H1 (cell line): Measurements from ENCODE around the gene TMEM165.

Experiments used
- CREB1 ChIP-seq: IDR thresholded peaks from 2 replicates; pipeline ENCODE4 v1.6.1; 2012; ENCODE audit warnings: inconsistent platforms
- POLR2AphosphoS5 ChIP-seq: IDR thresholded peaks from 2 replicates; pipeline ENCODE4 v1.6.1; 2011; ENCODE audit warnings: low read depth, low read length
- RAD21 ChIP-seq, 2 experiments: IDR thresholded peaks in 1 of 2; conservative IDR thresholded peaks in 1 of 2; 2 replicates each; pipeline ENCODE4 v1.6.1; 2011; ENCODE audit warnings: low read depth in 2 of 2, low read length in 2 of 2, improper control_type of control experiment in 1 of 2, inconsistent platforms in 1 of 2, mild to moderate bottlenecking in 1 of 2, moderate library complexity in 1 of 2
- SIN3A ChIP-seq, 2 experiments: IDR thresholded peaks in 1 of 2; conservative IDR thresholded peaks in 1 of 2; 2 replicates each; pipeline ENCODE4 v1.6.1; 2011 to 2012; ENCODE audit warnings: low read length in 2 of 2, improper control_type of control experiment in 1 of 2, low read depth in 1 of 2, mild to moderate bottlenecking in 1 of 2
- SUZ12 ChIP-seq: fragments of 200-600 bp; sonication (generic); IDR thresholded peaks from 2 replicates; pipeline ENCODE4 v1.6.1; 2012; ENCODE audit warnings: mild to moderate bottlenecking, inconsistent platforms, low read length, moderate library complexity, mixed read lengths
- USF2 ChIP-seq: IDR thresholded peaks from 2 replicates; pipeline ENCODE4 v1.6.1; 2011; ENCODE audit warnings: low read length, improper control_type of control experiment
- YY1 ChIP-seq: IDR thresholded peaks from 2 replicates; pipeline ENCODE4 v1.6.1; 2011; ENCODE audit warnings: low read depth, mild to moderate bottlenecking, low read length
- TF ChIP-seq, protein P1 (sequence below), 3 experiments: IDR thresholded peaks; 1 replicate in 2 of 3; 2 replicates in 1 of 3; pipeline versions ENCODE4 v1.5.1 to v1.6.1; 2011; ENCODE audit warnings: low read length in 3 of 3, mild to moderate bottlenecking in 3 of 3, inconsistent platforms in 2 of 3, low read depth in 1 of 3, moderate library complexity in 1 of 3; ENCODE audit not compliant: insufficient read depth in 1 of 3; ENCODE audit errors: control extremely low read depth in 1 of 3
- TF ChIP-seq, protein P2 (sequence below): IDR thresholded peaks from 2 replicates; pipeline ENCODE4 v1.6.1; 2012; ENCODE audit warnings: inconsistent platforms

DNA sequence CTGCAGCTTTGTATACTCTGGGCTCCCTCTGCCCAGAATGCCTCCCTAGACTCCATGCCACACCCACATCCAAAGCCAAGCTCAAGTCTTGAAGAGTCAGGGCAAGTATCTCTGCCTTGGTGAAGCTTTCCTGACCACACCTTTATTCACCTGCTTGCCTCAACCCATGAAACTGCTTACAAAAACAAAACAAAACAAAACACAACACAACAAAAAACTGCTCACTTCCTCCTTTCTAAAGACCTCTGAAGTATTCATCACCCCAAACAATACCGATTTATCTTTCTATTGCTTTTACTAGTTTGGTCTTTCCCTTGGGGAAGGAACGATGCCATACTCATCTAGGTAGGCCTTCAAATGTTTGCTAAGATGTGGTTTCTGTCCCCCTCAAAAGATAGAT, 45.0 kb downstream of the TMEM165 start:
- TF ChIP-seq RAD21 (IDR thresholded peaks at IDR 0.05 in 1 of 2, conservative IDR thresholded peaks at IDR 0.05 in 1 of 2; ENCODE audit: low read depth in 2 of 2, low read length in 2 of 2) (no peak), POLR2AphosphoS5 (no peak), SUZ12 (no peak), SIN3A (conservative IDR thresholded peaks at IDR 0.05 in 1 of 2, IDR thresholded peaks at IDR 0.05 in 1 of 2; ENCODE audit: low read depth in 1 of 2, low read length in 2 of 2) (no peak), YY1 (no peak), CREB1 (no peak), USF2 (no peak)
- TF ChIP-seq, protein P1, sequence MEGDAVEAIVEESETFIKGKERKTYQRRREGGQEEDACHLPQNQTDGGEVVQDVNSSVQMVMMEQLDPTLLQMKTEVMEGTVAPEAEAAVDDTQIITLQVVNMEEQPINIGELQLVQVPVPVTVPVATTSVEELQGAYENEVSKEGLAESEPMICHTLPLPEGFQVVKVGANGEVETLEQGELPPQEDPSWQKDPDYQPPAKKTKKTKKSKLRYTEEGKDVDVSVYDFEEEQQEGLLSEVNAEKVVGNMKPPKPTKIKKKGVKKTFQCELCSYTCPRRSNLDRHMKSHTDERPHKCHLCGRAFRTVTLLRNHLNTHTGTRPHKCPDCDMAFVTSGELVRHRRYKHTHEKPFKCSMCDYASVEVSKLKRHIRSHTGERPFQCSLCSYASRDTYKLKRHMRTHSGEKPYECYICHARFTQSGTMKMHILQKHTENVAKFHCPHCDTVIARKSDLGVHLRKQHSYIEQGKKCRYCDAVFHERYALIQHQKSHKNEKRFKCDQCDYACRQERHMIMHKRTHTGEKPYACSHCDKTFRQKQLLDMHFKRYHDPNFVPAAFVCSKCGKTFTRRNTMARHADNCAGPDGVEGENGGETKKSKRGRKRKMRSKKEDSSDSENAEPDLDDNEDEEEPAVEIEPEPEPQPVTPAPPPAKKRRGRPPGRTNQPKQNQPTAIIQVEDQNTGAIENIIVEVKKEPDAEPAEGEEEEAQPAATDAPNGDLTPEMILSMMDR (IDR thresholded peaks at IDR 0.05; ENCODE audit: control extremely low read depth in 1 of 3, insufficient read depth in 1 of 3, low read depth in 1 of 3, low read length in 3 of 3), result no peak
- TF ChIP-seq, protein P2, sequence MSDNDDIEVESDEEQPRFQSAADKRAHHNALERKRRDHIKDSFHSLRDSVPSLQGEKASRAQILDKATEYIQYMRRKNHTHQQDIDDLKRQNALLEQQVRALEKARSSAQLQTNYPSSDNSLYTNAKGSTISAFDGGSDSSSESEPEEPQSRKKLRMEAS, result no peak
